Activated naive CD8-positive, alpha-beta T cell treated with anti-CD3 and anti-CD28 coated beads, Interleukin-2, amount 10 ng/mL, durations not matched to agents 7 days and 5 days (primary cell): ENCODE results near the gene RAB34. TPM values are rescaled to one million over a fixed set of nuclear protein-coding genes. Genes with fewer than 3 reads are reported as not detected.

Experiments
- ATAC-seq: fragments of 150-1000 bp; cut with Tn5 transposase; one replicate; pipeline ENCODE4 v1.10.0; 2021; ENCODE audit warnings: low read depth, moderate library complexity
- POLR2A ChIA-PET: fragments of 350-600 bp; sonication (Branson Sonifier 250); formaldehyde crosslinking; loops from one replicate; lab custom pipeline; 2021; ENCODE audit warnings: antibody characterized with exemption; lab: Charles Lee
- DNase-seq: peaks from one replicate; pipeline ENCODE4 v3.0.0; 2021
- H3K27ac Mint-ChIP-seq: one replicate; pipeline ENCODE4 v1.8.0; 2022; ENCODE audit warnings: mild to moderate bottlenecking, mixed read lengths
- H3K27me3 Mint-ChIP-seq: one replicate; pipeline ENCODE4 v1.8.0; 2022; ENCODE audit warnings: mild to moderate bottlenecking, moderate library complexity, mixed read lengths
- H3K36me3 Mint-ChIP-seq: one replicate; pipeline ENCODE4 v1.8.0; 2021; ENCODE audit warnings: mild to moderate bottlenecking, mixed read lengths
- H3K4me1 Mint-ChIP-seq: one replicate; pipeline ENCODE4 v1.8.0; 2021; ENCODE audit warnings: mixed read lengths
- H3K4me3 Mint-ChIP-seq: one replicate; pipeline ENCODE4 v1.8.0; 2022; ENCODE audit warnings: mild to moderate bottlenecking, moderate library complexity, mixed read lengths
- H3K9me3 Mint-ChIP-seq: one replicate; pipeline ENCODE4 v1.8.0; 2021; ENCODE audit warnings: mixed read lengths
- total RNA-seq, 2 experiments: library from RNA; stranded (reverse); gene quantifications; one replicate each; pipeline ENCODE4 v1.2.3, GENCODE V29; 2021

The RAB34 gene
- total RNA-seq, 2 experiments from 2014 or later, result 7.3 to 8.2 TPM

DNA sequence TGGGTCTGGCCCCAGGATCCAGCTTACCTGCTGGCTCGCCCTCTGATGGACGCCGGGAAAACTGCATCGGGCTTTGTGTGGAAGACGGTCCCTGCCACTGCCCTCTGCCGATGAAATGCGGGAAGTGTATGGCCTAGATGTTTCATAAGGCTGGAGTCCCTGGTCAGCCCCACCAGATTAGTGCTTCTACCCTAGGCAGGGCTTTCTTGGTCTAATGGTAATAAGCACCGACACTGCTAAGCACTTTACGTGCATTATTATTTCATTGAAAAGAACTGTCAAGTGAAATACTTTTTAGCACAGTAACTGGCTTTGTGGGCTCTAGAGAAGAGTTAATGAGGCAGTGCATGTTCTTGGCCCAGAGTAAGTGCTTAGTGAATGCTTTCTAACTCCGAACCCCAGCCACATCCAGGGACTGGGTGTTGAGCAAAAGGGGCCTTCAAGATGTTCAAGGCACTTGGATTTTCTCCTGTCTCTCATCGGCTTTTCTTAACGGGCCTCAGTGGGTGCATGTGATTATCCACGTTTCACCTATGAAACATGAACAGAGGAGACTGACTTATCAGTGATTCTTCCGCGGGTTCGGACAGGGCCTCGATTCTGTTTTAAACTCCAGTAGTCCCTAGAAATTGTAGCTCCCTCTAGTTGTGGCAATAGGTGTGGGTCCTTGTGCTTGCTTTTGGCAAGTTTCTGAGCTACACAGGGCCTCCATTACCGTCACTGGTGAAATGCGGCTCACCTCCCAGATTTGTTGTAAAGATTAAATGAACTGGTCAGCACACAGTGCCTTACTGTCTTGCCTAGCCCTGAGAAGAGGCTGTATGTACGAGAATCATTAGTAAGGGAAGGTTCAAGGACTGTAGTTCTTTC, 32.7 kb upstream of the RAB34 start:
- H3K27ac Mint-ChIP-seq, result no peak overlapping the region

GRCh38 chr17:28749516-28750177, 32.0 kb upstream of the RAB34 start:
- Mint-ChIP-seq H3K4me3 (no peak overlapping the region), H3K36me3 (peaks cover 2% of the 10 kb centered on the region), H3K4me1 (peaks cover 21% of the 10 kb centered on the region), H3K27ac (no peak overlapping the region), H3K9me3 (no peaks in the 10 kb centered on the region), H3K27me3 (no peaks in the 10 kb centered on the region)
- POLR2A ChIA-PET, result interaction anchor here (0.8 to 13.1 kb wide), 4 partner anchors 22 to 38 kb away, joined by 4 to 266 read pairs (median 6); partner anchors contain the start of genes NEK8, PROCA1, RPL23A and TLCD1
- ATAC-seq (no peak), DNase-seq (no peak)

More for the DNA sequence above, 32.7 kb upstream of the RAB34 start:
- Mint-ChIP-seq H3K27me3 (no peaks in the 10 kb centered on the region), H3K4me3 (no peak overlapping the region), H3K4me1 (peaks cover 19% of the 10 kb centered on the region), H3K9me3 (no peaks in the 10 kb centered on the region), H3K36me3 (peaks cover 2% of the 10 kb centered on the region)
- ATAC-seq (peak; percentile 76), DNase-seq (peak; percentile 88)
- POLR2A ChIA-PET, result interaction anchor here (0.8 to 13.1 kb wide), 4 partner anchors 23 to 39 kb away, joined by 4 to 266 read pairs (median 6); partner anchors contain the start of genes NEK8, PROCA1, RPL23A and TLCD1

DNA sequence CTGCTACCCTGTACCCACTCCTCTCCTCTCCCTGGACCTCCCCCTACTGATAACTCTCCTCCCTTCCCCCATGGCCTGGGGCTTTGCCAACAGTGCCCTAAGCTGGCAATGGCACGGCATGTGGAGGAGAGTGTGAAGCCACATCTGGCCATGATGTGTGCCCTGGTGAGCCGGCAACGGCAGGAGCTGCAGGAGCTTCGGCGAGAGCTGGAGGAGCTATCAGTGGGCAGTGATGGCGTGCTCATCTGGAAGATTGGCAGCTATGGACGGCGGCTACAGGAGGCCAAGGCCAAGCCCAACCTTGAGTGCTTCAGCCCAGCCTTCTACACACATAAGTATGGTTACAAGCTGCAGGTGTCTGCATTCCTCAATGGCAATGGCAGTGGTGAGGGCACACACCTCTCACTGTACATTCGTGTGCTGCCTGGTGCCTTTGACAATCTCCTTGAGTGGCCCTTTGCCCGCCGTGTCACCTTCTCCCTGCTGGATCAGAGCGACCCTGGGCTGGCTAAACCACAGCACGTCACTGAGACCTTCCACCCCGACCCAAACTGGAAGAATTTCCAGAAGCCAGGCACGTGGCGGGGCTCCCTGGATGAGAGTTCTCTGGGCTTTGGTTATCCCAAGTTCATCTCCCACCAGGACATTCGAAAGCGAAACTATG, 31.3 kb upstream of the RAB34 start:
- H3K27me3 Mint-ChIP-seq, result no peaks in the 10 kb centered on the region
- DNase-seq (no peak), ATAC-seq (no peak)
- no peaks in the 10 kb centered on the region for H3K9me3 Mint-ChIP-seq
- no peak overlapping the region for H3K4me3 Mint-ChIP-seq
- H3K27ac Mint-ChIP-seq, result no peak overlapping the region
- H3K36me3 Mint-ChIP-seq, result peaks cover 2% of the 10 kb centered on the region
- POLR2A ChIA-PET, result interaction anchor here (2.4 to 13.1 kb wide), 2 partner anchors 22 to 29 kb away, joined by 9 to 266 read pairs; partner anchors contain the start of genes NEK8, RPL23A and TLCD1
- peaks cover 21% of the 10 kb centered on the region for H3K4me1 Mint-ChIP-seq

GRCh38 chr17:28747801-28748750, 30.4 kb upstream of the RAB34 start:
- H3K9me3 Mint-ChIP-seq, result no peaks in the 10 kb centered on the region
- H3K36me3 Mint-ChIP-seq, result peaks cover 2% of the 10 kb centered on the region
- no peak overlapping the region for H3K27ac Mint-ChIP-seq

GRCh38 chr17:28747051-28747691, 29.5 kb upstream of the RAB34 start:
- ATAC-seq (no peak), DNase-seq (no peak)
- peaks cover 24% of the 10 kb centered on the region for H3K4me1 Mint-ChIP-seq
- H3K4me3 Mint-ChIP-seq, result no peak overlapping the region
- H3K36me3 Mint-ChIP-seq, result peaks cover 2% of the 10 kb centered on the region
- H3K27ac Mint-ChIP-seq, result no peak overlapping the region
- POLR2A ChIA-PET, result interaction anchor here (13.1 kb wide), 1 partner anchor 20 kb away, joined by 266 read pairs; the partner anchor contains the start of genes NEK8 and TLCD1
- no peaks in the 10 kb centered on the region for H3K27me3 Mint-ChIP-seq
- no peaks in the 10 kb centered on the region for H3K9me3 Mint-ChIP-seq

More at GRCh38 chr17:28747801-28748750, 30.4 kb upstream of the RAB34 start:
- ATAC-seq, result no peak
- no peaks in the 10 kb centered on the region for H3K27me3 Mint-ChIP-seq
- POLR2A ChIA-PET, result interaction anchor here (0.6 to 13.1 kb wide), 3 partner anchors 21 to 103 kb away, joined by 3 to 266 read pairs (median 9); partner anchors contain the start of genes BLTP2, NEK8, RPL23A and TLCD1
- H3K4me1 Mint-ChIP-seq, result peaks cover 22% of the 10 kb centered on the region
- no peak overlapping the region for H3K4me3 Mint-ChIP-seq
- DNase-seq, result no peak

GRCh38 chr17:28746611-28747050, 29.0 kb upstream of the RAB34 start:
- Mint-ChIP-seq H3K27ac (peak overlapping the region; percentile 88), H3K27me3 (no peaks in the 10 kb centered on the region), H3K4me1 (peaks cover 24% of the 10 kb centered on the region), H3K4me3 (peak overlapping the region; percentile 44), H3K36me3 (peaks cover 2% of the 10 kb centered on the region), H3K9me3 (no peaks in the 10 kb centered on the region)
- POLR2A ChIA-PET, result interaction anchor here (1.6 to 13.1 kb wide), 2 partner anchors 19 to 26 kb away, joined by 12 to 266 read pairs; partner anchors contain the start of genes NEK8, RPL23A and TLCD1
- no peak for DNase-seq
- no peak for ATAC-seq

GRCh38 chr17:28745786-28746411, 28.2 kb upstream of the RAB34 start:
- ATAC-seq (no peak), DNase-seq (no peak)
- Mint-ChIP-seq H3K4me3 (peak overlapping the region; percentile 91), H3K4me1 (peaks cover 24% of the 10 kb centered on the region), H3K27me3 (no peaks in the 10 kb centered on the region), H3K27ac (peak overlapping the region; percentile 88), H3K36me3 (peaks cover 2% of the 10 kb centered on the region), H3K9me3 (no peaks in the 10 kb centered on the region)
- POLR2A ChIA-PET, result interaction anchor here (1.1 to 13.1 kb wide), 5 partner anchors 19 to 96 kb away, joined by 3 to 266 read pairs (median 8); partner anchors contain the start of genes FAM222B, NEK8, PROCA1 and RPL23A

DNA sequence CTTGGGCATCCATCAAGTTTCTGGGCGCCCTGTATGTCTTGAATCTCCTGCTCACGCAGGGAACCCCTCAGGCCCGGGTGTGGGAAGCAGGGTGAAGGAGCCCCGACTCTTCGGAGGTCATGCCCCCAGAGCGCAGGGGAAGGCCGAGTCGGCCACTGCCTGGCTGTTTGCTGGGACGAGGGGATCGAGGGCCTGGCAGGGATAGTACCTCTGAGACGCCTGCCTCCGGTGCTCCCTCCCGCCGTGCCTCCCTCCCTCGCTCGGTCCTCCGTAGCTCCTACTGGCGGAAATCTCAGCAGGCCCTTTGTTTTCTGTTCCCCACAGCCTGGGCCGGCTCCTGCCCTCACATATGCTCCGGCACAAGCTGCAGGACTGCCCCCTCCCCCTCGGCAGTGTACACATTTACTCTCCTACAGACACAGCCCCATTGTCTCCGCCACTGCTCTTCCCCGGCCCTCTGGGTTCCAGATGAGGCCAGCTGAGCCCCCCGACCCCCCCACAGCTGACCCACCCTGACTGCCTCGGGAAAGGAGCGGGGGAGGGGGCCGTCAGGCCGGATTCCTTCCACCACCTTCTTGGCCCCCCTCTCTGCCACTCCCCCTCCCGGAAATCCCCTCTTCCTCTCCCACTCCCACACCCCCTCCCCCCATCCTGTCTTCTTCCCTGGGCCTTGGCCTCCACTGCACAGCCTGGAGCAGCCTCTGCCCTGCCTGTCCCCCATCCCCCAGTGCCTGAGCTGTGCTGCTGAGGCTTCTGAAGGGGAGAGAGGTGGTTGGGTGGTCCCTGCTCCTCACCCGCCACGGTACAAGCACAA, 27.5 kb upstream of the RAB34 start:
- ATAC-seq, result peak; percentile 6
- POLR2A ChIA-PET, result interaction anchor here (1.0 to 13.1 kb wide), 7 partner anchors 14 to 97 kb away, joined by 3 to 266 read pairs (median 8); partner anchors contain the start of genes FAM222B, NEK8, PROCA1 and RPL23A
- H3K4me3 Mint-ChIP-seq, result peak overlapping the region; percentile 91
- peak overlapping the region; percentile 88 for H3K27ac Mint-ChIP-seq
- no peaks in the 10 kb centered on the region for H3K9me3 Mint-ChIP-seq
- peaks cover 26% of the 10 kb centered on the region for H3K4me1 Mint-ChIP-seq
- peak; percentile 66 for DNase-seq
- peaks cover 7% of the 10 kb centered on the region for H3K36me3 Mint-ChIP-seq
- H3K27me3 Mint-ChIP-seq, result no peaks in the 10 kb centered on the region

DNA sequence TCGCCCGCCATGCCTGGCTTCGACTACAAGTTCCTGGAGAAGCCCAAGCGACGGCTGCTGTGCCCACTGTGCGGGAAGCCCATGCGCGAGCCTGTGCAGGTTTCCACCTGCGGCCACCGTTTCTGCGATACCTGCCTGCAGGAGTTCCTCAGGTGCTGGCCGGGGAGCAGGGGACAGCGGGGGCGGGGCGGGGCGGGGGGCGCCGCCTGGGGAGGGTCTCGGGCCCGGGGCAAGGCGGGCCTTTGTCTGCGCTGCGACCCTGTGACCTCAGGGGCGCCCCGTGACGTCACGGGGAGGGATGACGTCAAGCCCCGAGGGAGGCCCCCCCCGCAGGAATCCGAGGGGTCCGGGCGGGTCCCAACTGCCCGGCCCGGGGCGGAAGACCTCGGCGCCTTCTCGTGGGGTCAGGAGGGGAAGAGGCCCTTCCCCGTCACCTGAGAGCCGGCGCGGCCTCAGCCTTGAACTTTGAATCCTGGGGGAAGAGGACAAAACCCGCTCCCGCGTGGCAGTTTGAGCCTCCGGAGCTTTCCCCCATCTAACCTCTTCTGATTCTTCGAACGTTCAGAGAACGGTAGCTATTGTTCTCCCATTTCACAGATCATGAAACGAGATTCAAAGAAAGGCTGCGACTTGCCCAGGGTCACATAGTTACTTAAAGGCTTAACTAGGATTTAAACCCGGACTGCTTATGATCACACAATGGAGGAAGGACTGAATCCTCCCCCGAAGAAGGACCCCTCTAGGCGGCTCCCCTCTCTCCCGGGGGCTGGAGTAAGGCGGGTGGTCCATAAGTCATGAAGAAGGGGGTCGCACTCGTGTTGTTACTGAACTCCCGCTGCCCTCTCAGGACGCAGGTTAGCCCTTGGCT, 26.7 kb upstream of the RAB34 start:
- no peaks in the 10 kb centered on the region for H3K9me3 Mint-ChIP-seq
- peaks cover 10% of the 10 kb centered on the region for H3K36me3 Mint-ChIP-seq
- POLR2A ChIA-PET, result interaction anchor here (1.0 to 13.1 kb wide), 8 partner anchors 9 to 98 kb away, joined by 3 to 266 read pairs (median 7); partner anchors contain the start of genes FAM222B, NEK8, PROCA1 and RPL23A
- H3K4me3 Mint-ChIP-seq, result peak overlapping the region; percentile 91
- peaks cover 22% of the 10 kb centered on the region for H3K4me1 Mint-ChIP-seq
- no peaks in the 10 kb centered on the region for H3K27me3 Mint-ChIP-seq
- DNase-seq (peak; percentile 82), ATAC-seq (peak; percentile 35)
- H3K27ac Mint-ChIP-seq, result peak overlapping the region; percentile 88
